KBM-7 (cell line): Measurements from ENCODE around the gene LIN28B.
"Not testable (repeated sequence)": the region's sequence is repeated elsewhere in the genome, so short reads cannot be mapped to it uniquely, and the experiment has no call there.

ENCODE experiments used
- DNase-seq: peaks from one replicate; pipeline ENCODE4 v3.0.0-alpha.2; 2015
- in situ Hi-C: fragments of 300-500 bp; cut with MboI; formaldehyde crosslinking; loops from 2 replicates; pipeline ENCODE4 v1.14.3; 2020; ENCODE audit warnings: low sequenced_read_pairs, low pct_unique_long_range_greater_than_20kb, mixed read lengths

LIN28B gene

GRCh38 chr6:105051941-105052471, 95.1 kb downstream of the LIN28B start:
- in situ Hi-C loops = no loop called here

DNA sequence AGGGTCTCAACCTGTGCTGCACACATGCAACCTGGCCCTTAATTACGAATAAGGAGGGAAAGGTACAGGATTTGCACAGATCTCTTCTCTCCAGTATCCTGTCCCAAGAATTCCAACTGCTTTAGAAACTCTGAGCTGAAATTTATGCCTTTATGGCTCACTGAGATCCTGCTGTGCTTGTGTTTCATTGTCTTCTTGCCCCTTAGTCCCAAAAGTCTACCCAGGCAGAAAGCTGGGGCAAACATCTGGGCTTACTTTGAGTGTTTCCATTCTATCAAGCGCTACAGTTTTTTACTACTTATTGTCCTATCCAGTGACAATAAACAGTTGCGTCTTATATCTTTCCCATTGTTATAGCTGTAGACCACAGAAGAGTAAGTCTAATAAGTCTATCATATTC, 99.7 kb downstream of the LIN28B start:
- no peak for DNase-seq
- in situ Hi-C loops = no loop called here

More at GRCh38 chr6:105051941-105052471, 95.1 kb downstream of the LIN28B start:
- DNase-seq = peak; percentile 30

DNA sequence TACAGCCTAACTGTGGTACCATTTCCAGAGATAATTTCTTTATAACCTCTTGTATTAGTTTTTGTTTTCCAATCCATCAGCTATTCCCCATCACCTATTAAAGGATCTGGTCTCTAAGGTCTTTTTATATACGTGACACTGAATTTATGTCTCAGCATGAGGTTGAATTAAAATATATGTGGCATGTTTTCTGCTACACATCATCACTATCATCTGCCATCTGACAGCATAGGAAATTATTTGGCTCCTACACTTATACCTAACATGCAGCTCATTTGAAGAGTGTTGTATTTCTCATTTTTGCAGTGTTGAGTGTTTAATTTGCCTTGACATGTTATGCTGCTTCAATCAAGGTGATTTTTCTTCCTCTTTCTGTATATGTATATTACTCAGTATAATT, 100.3 kb downstream of the LIN28B start:
- DNase-seq = peak; percentile 25
- in situ Hi-C loops = no loop called here

DNA sequence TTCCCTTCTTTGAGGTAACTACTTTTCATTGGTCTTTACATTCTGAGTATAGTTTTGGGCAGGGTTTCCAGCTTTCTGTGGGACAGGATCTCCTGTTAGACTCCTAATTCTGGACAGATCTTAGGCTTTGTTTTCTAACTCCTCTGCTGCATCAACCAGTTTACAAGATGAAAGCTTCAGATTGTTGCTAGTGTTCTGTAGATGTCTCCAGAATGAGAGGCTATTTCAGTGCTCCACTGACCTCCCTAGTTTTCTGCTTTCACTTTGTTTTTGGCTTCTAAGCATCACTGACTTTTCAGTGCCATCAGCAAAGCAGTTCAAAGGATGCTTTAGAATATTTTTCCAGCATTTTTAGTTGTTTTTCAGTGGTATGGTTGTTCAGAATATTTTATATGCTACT, 101.4 kb downstream of the LIN28B start:
- in situ Hi-C loops = no loop called here
- peak; percentile 18 for DNase-seq

- in situ Hi-C loops = no loop called here
- DNase-seq = peak; percentile 68
Observed at GRCh38 chr6:105058846-105059245, 101.9 kb downstream of the LIN28B start.

DNA sequence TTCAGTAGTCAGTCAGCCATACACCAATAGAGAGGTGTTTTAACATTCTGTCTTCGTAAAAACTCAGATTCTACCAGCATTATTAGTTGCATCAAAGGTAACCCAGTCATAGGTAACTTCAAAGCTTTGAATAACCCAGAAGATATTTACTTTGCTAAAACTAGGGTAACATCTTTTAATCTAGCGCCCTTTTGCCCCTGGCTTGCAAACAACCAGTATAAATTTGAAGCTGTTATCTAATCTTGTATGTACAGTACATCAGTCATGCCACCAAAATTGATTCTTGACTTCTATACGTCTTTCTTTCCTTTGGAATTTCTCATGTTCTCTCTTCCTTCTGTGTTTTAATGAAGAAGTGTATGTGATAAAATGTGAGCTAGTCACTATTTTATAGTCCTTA, 109.3 kb downstream of the LIN28B start:
- DNase-seq = no peak
- in situ Hi-C loops = no loop called here

GRCh38 chr6:105066836-105067235, 109.9 kb downstream of the LIN28B start:
- DNase-seq = no peak
- in situ Hi-C loops = no loop called here

- no peak for DNase-seq
- in situ Hi-C loops = no loop called here
Observed at GRCh38 chr6:105067329-105067728, 110.4 kb downstream of the LIN28B start.

DNA sequence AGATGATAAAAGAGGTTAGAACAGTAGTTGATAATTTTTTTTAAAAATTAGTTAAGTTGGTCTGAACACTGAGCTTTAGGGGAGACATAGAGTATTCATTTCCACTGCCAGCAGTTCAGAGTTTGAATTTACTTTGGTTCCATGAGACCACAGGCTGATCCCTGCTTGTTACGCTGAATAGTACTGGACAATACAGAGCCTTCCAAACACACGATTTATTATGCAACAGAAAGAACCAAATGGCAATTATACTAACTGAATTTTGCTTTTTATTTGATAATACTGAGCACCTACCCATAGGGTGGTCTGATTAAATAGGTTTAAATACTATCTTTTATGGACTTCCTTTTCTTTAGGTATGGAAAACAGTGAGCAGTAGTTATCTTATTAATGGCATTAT, 111.5 kb downstream of the LIN28B start:
- DNase-seq = no peak
- in situ Hi-C loops = no loop called here

- no peak for DNase-seq
- in situ Hi-C loops = no loop called here
Observed at GRCh38 chr6:105069821-105070445, 113.0 kb downstream of the LIN28B start.

DNA sequence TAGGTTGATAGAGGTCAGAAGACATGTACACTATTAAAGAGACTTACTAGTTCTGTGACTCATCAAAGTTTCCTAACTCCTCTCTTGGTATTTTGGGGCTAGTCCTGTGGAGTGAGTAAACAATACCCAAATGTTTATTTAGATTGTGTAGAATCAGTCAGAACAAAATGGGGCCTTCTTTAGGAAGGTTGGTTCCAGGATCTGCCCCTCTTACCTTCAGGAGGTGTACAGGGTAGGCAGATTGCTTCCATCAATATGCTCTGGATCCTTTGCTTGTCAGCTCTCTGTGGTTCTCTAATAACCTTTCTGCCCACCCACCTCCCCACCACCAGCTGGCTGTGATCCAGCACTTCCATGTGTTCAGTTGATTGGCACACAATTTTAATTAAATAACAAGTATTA, 115.9 kb downstream of the LIN28B start:
- in situ Hi-C loops = no loop called here
- no peak for DNase-seq

DNA sequence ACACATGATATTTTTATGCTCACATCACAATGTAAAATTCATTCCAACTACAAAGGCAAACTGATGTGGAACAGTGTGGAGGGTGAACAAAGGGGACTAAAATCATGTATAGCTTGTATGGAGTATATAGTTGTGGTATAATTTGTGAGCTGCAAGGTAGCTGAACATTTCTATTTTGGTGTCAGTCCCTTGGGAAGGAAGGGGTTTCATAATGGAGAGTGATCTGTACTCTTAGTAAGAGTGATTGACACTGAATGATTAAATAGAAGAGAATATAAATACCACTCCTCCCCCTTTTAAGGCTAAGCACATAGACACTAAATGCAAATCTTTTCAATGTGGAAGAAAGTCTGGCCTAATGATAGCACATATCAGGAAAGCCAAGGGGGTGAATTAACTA, 118.3 kb downstream of the LIN28B start:
- no peak for DNase-seq
- in situ Hi-C loops = no loop called here

GRCh38 chr6:105076418-105076817, 119.5 kb downstream of the LIN28B start:
- DNase-seq, in situ Hi-C loops: not testable (repeated sequence)

GRCh38 chr6:105077596-105078385, 120.9 kb downstream of the LIN28B start:
- in situ Hi-C loops = no loop called here
- peak; percentile 87 for DNase-seq

DNA sequence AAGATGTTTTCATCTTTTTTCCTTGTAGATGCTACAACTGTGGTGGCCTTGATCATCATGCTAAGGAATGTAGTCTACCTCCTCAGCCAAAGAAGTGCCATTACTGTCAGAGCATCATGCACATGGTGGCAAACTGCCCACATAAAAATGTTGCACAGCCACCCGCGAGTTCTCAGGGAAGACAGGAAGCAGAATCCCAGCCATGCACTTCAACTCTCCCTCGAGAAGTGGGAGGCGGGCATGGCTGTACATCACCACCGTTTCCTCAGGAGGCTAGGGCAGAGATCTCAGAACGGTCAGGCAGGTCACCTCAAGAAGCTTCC, 121.4 kb downstream of the LIN28B start:
- in situ Hi-C loops = no loop called here
- DNase-seq = no peak

GRCh38 chr6:105080279-105080678, 123.4 kb downstream of the LIN28B start:
- in situ Hi-C loops = no loop called here
- no peak for DNase-seq

GRCh38 chr6:105081662-105082061, 124.8 kb downstream of the LIN28B start:
- in situ Hi-C loops = not testable (repeated sequence)

DNA sequence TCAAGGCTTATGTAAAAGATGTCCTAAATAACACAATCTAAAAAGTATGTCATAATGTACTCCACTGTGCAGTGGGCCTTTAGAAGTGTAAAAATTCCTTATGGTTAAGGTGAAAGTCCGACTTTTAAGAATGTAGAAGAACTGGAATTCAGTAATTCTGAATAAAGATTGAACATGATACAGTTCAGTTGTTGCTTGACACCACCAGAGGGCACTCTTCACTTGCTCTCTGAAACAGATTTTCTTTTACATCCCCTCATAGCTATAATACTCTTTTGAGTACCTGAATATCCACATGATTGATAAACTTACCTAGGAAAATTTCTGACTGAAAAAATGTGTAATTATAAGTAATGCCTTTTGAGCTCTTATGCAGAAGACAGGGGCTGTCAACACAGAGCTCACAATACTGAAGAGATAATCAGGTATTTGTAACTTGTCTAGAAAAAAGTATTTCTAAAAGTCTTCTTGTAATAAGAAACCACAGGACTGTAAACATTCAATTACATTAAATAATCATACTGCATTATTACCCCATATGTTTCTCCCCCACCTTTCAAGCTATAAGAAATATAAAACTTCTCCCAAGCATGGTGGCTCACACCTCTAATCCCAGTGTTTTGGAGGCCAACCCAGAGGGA, 130.8 kb downstream of the LIN28B start:
- DNase-seq = peak; percentile 62
- in situ Hi-C loops = no loop called here

More at GRCh38 chr6:105081662-105082061, 124.8 kb downstream of the LIN28B start:
- not testable (repeated sequence) for DNase-seq

DNA sequence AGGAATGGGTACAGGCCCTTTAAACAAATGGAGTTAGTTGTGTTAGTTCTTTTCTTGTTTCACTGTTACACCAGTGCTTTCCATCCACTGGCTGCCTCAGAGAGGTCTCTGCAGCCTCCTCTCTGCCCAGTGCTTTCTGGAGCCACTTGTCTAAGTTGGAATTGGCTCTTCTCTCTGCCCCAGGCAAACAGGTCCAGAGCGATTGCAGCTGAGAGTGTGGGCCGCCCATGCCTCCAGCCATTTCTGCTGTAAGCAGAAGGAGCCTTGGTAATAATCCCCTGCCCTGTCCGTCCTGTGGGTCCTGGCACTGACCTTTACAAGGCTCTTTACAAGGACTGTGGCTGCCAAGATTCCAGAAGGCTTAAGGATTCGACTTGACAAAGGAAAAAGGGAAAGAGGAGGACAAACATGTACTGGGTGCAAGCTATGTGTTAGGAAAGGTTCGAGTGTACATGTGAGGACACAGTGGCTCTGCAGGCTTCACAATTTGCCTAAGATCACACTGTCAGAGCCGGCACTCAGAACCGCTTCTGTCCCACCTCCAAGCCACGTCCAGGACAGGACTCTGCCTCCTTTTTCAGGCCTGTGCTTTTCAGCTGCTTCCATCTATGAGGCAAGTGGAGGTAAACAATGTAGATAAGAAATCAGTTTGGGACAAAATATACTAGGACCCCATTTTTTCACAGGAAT, 134.4 kb downstream of the LIN28B start:
- DNase-seq = no peak
- in situ Hi-C loops = no loop called here
